ENCODE measurements around the gene BTN3A1. TPM values are rescaled to one million over a fixed set of nuclear protein-coding genes. Genes with fewer than 3 reads are reported as not detected.

The BTN3A1 gene
- total RNA-seq, 2 experiments from 2014 or later: 33.3 to 33.4 TPM

GRCh38 chr6:26358511-26358981, 43.5 kb upstream of the BTN3A1 start:
- no peaks in the 10 kb centered on the region; the same call in 1 of the 2 replicates for H3K9me3 ChIP-seq (ENCODE audit: low read length)
- TF ChIP-seq CTCF (conservative IDR thresholded peaks at IDR 0.05; ENCODE audit: low read length) (no peak), EZH2phosphoT487 (IDR thresholded peaks at IDR 0.05; ENCODE audit: borderline replicate concordance, low read depth, low read length) (no peak)
- no peak overlapping the region for H3K4me3 ChIP-seq (ENCODE audit: low read depth, low read length, poor library complexity, severe bottlenecking)
- H3K4me2 ChIP-seq (ENCODE audit: low read length): peak overlapping the region; percentile 49
- peaks cover 92% of the 10 kb centered on the region for H3K4me1 ChIP-seq (ENCODE audit: insufficient read depth, low read length, poor library complexity, severe bottlenecking)
- intact Hi-C loops (cut with micrococcal nuclease; ENCODE audit: unreplicated experiment): no loop called here
- no TSS peak for BruUV-seq (replicated peaks)
- no peaks in the 10 kb centered on the region for H3K9me2 ChIP-seq (ENCODE audit: insufficient read depth, low read length)
- H2AFZ ChIP-seq (ENCODE audit: low read length): no peak overlapping the region
- peaks cover 4% of the 10 kb centered on the region; the same call in 1 of the 2 replicates for H3K79me2 ChIP-seq (ENCODE audit: insufficient read depth, low read depth, low read length)
- DNase-seq (ENCODE audit: low spot score): peak; percentile 89
- H3K27ac ChIP-seq (ENCODE audit: low read depth, low read length, poor library complexity, severe bottlenecking): peak overlapping the region; percentile 96
- ChIA-PET POLR2A (interaction anchor here (0.6 to 1.5 kb wide), 8 partner anchors 13 to 1544 kb away, joined by 3 to 4 read pairs (median 3); partner anchors contain the start of gene HMGN4), CTCF (ENCODE audit: unreplicated experiment) (no interaction called here)
- no peaks in the 10 kb centered on the region for H4K20me1 ChIP-seq (ENCODE audit: insufficient read depth, low read length)
- no peaks in the 10 kb centered on the region for H3K36me3 ChIP-seq (ENCODE audit: insufficient read depth, low read length)

- Histone ChIP-seq H3K9me2 (ENCODE audit: insufficient read depth, low read length) (no peaks in the 10 kb centered on the region), H2AFZ (ENCODE audit: low read length) (no peak overlapping the region), H3K4me1 (ENCODE audit: insufficient read depth, low read length, poor library complexity, severe bottlenecking) (peaks cover 97% of the 10 kb centered on the region), H3K9me3 (ENCODE audit: low read length) (no peaks in the 10 kb centered on the region; the same call in 1 of the 2 replicates), H3K36me3 (ENCODE audit: insufficient read depth, low read length) (no peaks in the 10 kb centered on the region), H4K20me1 (ENCODE audit: insufficient read depth, low read length) (no peaks in the 10 kb centered on the region), H3K79me2 (ENCODE audit: insufficient read depth, low read depth, low read length) (peaks cover 8% of the 10 kb centered on the region; the same call in 1 of the 2 replicates), H3K4me2 (ENCODE audit: low read length) (peak overlapping the region; percentile 21), H3K27ac (ENCODE audit: low read depth, low read length, poor library complexity, severe bottlenecking) (peak overlapping the region; percentile 96), H3K4me3 (ENCODE audit: low read depth, low read length, poor library complexity, severe bottlenecking) (no peak overlapping the region)
- ChIA-PET POLR2A (interaction anchor here (0.6 kb wide), 1 partner anchor 14 kb away, joined by 7 read pairs; no protein-coding TSS in a partner anchor), CTCF (ENCODE audit: unreplicated experiment) (no interaction called here)
- TF ChIP-seq EZH2phosphoT487 (IDR thresholded peaks at IDR 0.05; ENCODE audit: borderline replicate concordance, low read depth, low read length) (no peak), CTCF (conservative IDR thresholded peaks at IDR 0.05; ENCODE audit: low read length) (no peak)
- no peak for DNase-seq (ENCODE audit: low spot score)
- no TSS peak for BruUV-seq (replicated peaks)
- intact Hi-C loops (cut with micrococcal nuclease; ENCODE audit: unreplicated experiment): loop anchor here (1.0 to 10.0 kb wide), 9 partner anchors 43 to 1845 kb away; partner anchors contain the start of gene BTN3A1
Measured at GRCh38 chr6:26359765-26360164, 42.3 kb upstream of the BTN3A1 start.

Measured in OCI-LY7 (cell line).